ENCODE measurements around the gene ABCD4. TPM values are rescaled to one million over a fixed set of nuclear protein-coding genes. Genes with fewer than 3 reads are reported as not detected.
"Not testable (repeated sequence)": the region's sequence is repeated elsewhere in the genome, so short reads cannot be mapped to it uniquely, and the experiment has no call there.

Gene ABCD4
- total RNA-seq, 4 donors from 2014 or later = 20.7 to 32.2 (median 23.2) TPM

DNA sequence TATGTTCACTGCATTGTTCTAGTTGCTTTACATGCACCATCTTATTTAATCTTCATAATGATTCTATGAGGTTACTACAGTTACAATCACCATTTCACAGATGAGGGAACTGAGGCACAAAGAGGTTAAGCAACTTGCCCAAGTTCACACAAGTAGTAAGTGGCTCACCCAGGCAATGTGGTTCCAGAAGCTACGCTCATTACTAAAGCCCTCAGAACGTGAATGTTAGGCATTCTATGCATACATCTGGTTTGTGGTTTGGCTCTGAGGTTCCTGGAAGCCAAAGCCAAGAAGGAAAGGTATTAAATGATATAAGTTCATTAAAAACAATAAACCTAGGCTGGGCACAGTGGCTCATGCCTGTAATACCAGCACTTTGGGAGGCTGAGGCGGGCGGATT, 31.2 kb upstream of the ABCD4 start:
- Histone ChIP-seq H3K4me1 (no peaks in the 10 kb centered on the region), H3K9me3 (no peaks in the 10 kb centered on the region), H3K4me3 (no peak overlapping the region), H3K36me3 (no peaks in the 10 kb centered on the region), H3K27ac (no peak overlapping the region), H3K27me3 (peaks cover 0 to 5% (median 0%) of the 10 kb centered on the region in 4 donors)
- intact Hi-C loops (cut with DNase I) = no loop called here
- 52 to 65% methylated on average over 4 of the region's 4 CpGs for WGBS, 2 donors
- DNase-seq = no peak
- TF ChIP-seq POLR2A (IDR thresholded peaks at IDR 0.05) = no peak
- TF ChIP-seq, protein P1, sequence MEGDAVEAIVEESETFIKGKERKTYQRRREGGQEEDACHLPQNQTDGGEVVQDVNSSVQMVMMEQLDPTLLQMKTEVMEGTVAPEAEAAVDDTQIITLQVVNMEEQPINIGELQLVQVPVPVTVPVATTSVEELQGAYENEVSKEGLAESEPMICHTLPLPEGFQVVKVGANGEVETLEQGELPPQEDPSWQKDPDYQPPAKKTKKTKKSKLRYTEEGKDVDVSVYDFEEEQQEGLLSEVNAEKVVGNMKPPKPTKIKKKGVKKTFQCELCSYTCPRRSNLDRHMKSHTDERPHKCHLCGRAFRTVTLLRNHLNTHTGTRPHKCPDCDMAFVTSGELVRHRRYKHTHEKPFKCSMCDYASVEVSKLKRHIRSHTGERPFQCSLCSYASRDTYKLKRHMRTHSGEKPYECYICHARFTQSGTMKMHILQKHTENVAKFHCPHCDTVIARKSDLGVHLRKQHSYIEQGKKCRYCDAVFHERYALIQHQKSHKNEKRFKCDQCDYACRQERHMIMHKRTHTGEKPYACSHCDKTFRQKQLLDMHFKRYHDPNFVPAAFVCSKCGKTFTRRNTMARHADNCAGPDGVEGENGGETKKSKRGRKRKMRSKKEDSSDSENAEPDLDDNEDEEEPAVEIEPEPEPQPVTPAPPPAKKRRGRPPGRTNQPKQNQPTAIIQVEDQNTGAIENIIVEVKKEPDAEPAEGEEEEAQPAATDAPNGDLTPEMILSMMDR (IDR thresholded peaks at IDR 0.05) = no peak

DNA sequence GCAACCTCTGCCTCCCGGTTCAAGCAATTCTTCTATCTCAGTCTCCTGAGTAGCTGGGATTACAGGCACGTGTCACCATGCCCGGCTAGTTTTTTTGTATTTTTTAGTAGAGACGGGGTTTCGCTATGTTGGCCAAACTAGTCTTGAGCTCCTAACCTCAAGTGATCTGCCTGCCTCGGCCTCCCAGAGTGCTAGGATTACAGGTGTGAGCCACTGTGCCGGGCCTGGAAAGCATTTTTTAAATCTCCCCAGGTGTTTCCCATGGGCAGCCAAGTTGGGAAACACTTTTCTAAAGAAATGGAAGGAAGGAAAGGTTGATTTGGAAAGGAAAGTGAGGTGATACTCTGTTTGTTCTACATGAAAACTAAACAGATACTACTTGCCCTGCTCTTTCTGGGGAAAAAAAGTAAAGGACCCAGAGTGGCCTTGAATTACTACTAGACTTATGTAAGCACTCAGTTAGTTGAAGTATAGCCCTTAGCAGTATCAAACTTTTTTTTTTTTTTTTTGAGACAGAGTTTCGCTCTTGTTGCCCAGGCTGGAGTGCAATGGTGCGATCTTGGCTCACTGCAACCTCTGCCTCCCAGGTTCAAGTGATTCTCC, 27.3 kb upstream of the ABCD4 start:
- H3K4me1 ChIP-seq; H3K9me3 ChIP-seq; intact Hi-C loops (cut with DNase I); H3K36me3 ChIP-seq; DNase-seq; H3K27ac ChIP-seq; H3K4me3 ChIP-seq: not testable (repeated sequence)
- peaks cover 0 to 23% (median 0%) of the 10 kb centered on the region in 4 donors for H3K27me3 ChIP-seq
- 72 to 91% methylated on average over 8 of the region's 9 CpGs for WGBS, 2 donors

DNA sequence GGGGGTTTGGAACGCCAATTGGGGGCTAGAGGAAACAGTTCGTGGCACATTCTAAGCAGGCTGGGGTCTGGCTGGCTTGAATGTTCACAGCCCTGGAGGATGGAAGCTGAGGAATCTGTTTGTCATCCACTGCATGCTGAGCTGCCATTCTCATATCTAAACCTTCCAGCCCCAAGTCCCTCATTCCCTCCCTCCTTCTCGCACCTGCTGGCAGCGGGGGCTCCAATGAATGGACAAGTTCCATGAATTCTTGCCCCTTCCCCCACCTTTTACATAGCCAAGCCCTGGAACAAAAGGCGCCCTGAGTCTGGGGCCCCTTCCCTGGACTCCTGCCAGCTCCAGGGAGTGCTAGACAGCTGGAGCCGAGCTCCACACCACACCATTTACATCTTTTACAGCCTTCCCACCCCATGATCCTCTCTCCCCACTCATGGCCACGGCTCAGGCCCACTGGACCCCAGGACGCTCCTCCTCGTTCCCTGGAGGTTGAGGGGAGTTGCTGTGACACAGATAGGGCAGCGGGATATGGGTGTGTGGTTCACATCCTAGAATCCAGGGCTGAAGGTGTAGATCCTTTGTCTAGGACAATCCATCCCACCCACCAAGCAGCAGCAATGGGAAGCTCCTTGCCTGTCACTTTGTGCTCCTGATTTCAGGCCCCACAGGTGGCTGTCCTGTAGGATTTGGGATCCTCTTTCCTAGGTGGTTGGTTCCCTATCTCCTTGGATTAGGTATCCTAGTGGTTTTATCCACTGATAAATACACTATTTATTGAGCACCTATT, 23.8 kb upstream of the ABCD4 start:
- WGBS, 2 donors = 20 to 38% methylated on average over 10 of the region's 10 CpGs
- Histone ChIP-seq H3K4me1 (no peaks in the 10 kb centered on the region), H3K27ac (no peak overlapping the region), H3K36me3 (no peaks in the 10 kb centered on the region), H3K27me3 (peaks cover 0 to 20% (median 0%) of the 10 kb centered on the region in 4 donors), H3K9me3 (no peaks in the 10 kb centered on the region), H3K4me3 (no peak overlapping the region)
- TF ChIP-seq POLR2A (IDR thresholded peaks at IDR 0.05) = no peak
- TF ChIP-seq, protein P1 (IDR thresholded peaks at IDR 0.05) = no peak
- intact Hi-C loops (cut with DNase I) = no loop called here
- DNase-seq = no peak

DNA sequence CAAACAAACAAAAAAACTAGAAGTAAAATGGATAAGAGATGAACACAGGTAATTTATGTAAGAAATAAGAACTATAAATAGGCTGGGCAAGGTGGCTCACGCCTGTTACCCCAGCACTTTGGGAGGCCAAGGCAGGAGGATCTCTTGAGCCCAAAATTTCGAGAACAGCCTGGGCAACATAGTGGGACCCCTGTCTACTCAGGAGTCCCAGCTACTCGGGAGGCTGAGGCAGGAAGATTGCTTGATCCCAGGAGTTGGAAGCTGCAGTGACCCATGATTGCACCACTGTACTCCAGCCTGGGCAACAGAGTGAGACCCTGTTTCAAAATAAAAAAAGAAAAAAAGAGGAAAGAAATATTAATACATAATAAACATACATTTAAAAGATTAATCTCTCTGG, 22.7 kb upstream of the ABCD4 start:
- no peaks in the 10 kb centered on the region for H3K9me3 ChIP-seq
- TF ChIP-seq POLR2A (IDR thresholded peaks at IDR 0.05) = no peak
- TF ChIP-seq, protein P1 (IDR thresholded peaks at IDR 0.05) = no peak
- no peak for DNase-seq
- no peak overlapping the region for H3K4me3 ChIP-seq
- H3K27me3 ChIP-seq = peaks cover 0 to 20% (median 0%) of the 10 kb centered on the region in 4 donors
- 63 to 80% methylated on average over 3 of the region's 3 CpGs for WGBS, 2 donors
- H3K4me1 ChIP-seq = no peaks in the 10 kb centered on the region
- no peak overlapping the region for H3K27ac ChIP-seq
- no peaks in the 10 kb centered on the region for H3K36me3 ChIP-seq
- intact Hi-C loops (cut with DNase I) = no loop called here

DNA sequence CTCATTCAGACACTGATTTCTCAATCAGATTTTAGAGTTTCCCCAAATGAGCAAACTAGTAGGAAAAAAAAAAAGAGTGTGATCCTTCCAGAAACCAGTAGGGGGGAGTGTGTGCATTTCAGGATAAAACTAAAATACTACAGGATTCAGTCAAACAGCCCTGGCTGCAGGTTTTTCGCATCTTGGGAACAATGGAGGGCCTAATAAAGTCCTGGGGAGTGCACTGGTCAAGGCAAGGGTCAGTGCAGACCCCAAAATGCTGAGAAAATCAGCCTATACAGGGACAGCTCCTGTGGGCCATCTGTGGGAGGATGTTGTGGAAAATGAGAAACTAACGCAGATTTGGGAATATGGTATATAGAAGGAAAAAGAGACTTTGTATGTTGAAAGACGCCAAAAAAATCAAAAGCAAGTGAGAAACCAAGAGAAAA, 22.2 kb upstream of the ABCD4 start:
- no peaks in the 10 kb centered on the region for H3K36me3 ChIP-seq
- no peak overlapping the region for H3K4me3 ChIP-seq
- no peak for DNase-seq
- H3K27me3 ChIP-seq = peaks cover 0 to 20% (median 0%) of the 10 kb centered on the region in 4 donors
- no peaks in the 10 kb centered on the region for H3K9me3 ChIP-seq
- no peak for TF ChIP-seq POLR2A (IDR thresholded peaks at IDR 0.05)
- TF ChIP-seq, protein P1 (IDR thresholded peaks at IDR 0.05) = peak in 5 of 6 experiments; percentile 13 to 56 (median 29)
- no peak overlapping the region for H3K27ac ChIP-seq
- intact Hi-C loops (cut with DNase I) = no loop called here
- H3K4me1 ChIP-seq = no peaks in the 10 kb centered on the region
- 53 to 68% methylated on average over 3 of the region's 3 CpGs for WGBS, 2 donors

Measured in esophagus squamous epithelium (tissue), 5 donors.